GM12892 (cell line): Measurements from ENCODE around the gene CST4.

Experiments
- POLR2A ChIP-seq: IDR thresholded peaks from 2 replicates; pipeline ENCODE4 v1.6.1; 2011; ENCODE audit warnings: low read depth, low read length, control low read depth
- POLR2AphosphoS5 ChIP-seq: IDR thresholded peaks from 2 replicates; pipeline ENCODE4 v1.6.1; 2011; ENCODE audit warnings: low read depth, low read length, control low read depth

DNA sequence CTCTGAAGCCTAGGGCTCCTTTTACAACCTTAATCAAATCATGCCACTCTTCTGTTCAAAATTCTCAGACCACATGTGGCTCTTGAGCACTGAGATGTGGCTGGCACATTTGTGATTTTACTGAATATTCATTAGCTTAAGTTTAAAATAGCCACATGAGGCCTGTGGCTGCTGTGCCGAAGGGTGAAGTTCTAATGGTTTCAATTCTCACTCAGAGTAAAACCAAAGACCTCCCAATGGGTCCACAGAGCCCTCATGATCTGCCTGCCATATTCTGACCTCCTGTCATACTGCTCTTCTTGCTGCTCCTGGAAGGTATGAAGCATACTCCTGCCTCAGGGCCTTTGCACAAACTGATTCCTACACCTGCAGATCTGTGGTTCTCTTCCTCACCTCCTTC, 43.3 kb downstream of the CST4 start:
- TF ChIP-seq POLR2A (no peak), POLR2AphosphoS5 (no peak)
